H1 (cell line): ENCODE measurements around the gene BRAT1. TPM values are rescaled to one million over a fixed set of nuclear protein-coding genes. Genes with fewer than 3 reads are reported as not detected.

ENCODE experiments used
- CTCF ChIA-PET: fragments of 300-600 bp; sonication (Branson Sonifier 250); formaldehyde crosslinking; loops from one replicate; lab custom pipeline; 2021; ENCODE audit not compliant: partially characterized antibody; lab: Charles Lee
- POLR2A ChIA-PET: fragments of 300-600 bp; sonication (Branson Sonifier 250); formaldehyde crosslinking; loops from one replicate; lab custom pipeline; 2021; ENCODE audit warnings: inconsistent platforms; ENCODE audit not compliant: partially characterized antibody; lab: Charles Lee
- DNase-seq, 2 experiments: peaks; one replicate each; pipeline versions ENCODE4 v3.0.0 to v3.0.0-alpha.2; 2010 to 2022; ENCODE audit warnings: low spot score in 2 of 2, low read depth in 1 of 2, mixed read lengths in 1 of 2
- FAIRE-seq: peaks from 2 replicates; lab custom pipeline; 2011; peaks lifted over from hg19 to GRCh38; lab: Jason Lieb, UNC
- H2AFZ ChIP-seq: 2 replicates; pipeline ENCODE4 v1.8.1; 2012; ENCODE audit warnings: low read length, inconsistent platforms
- H2AK5ac ChIP-seq: 2 replicates; pipeline ENCODE4 v1.6.1; 2013; ENCODE audit warnings: low read depth, low read length
- H2BK120ac ChIP-seq: replicated peaks from 2 replicates; pipeline ENCODE3; 2013; ENCODE audit warnings: low read depth, low read length, inconsistent platforms
- H2BK12ac ChIP-seq: 2 replicates; pipeline ENCODE4 v1.6.1; 2013; ENCODE audit warnings: low read depth, low read length
- H2BK15ac ChIP-seq: 2 replicates; pipeline ENCODE4 v1.6.1; 2013; ENCODE audit warnings: low read length
- H2BK20ac ChIP-seq: 2 replicates; pipeline ENCODE4 v1.6.1; 2013; ENCODE audit warnings: low read length
- H2BK5ac ChIP-seq: 2 replicates; pipeline ENCODE4 v1.6.1; 2013; ENCODE audit warnings: low read depth, low read length
- H3K14ac ChIP-seq: 2 replicates; pipeline ENCODE4 v1.6.1; 2013; ENCODE audit warnings: inconsistent platforms; ENCODE audit not compliant: insufficient read length
- H3K18ac ChIP-seq: 2 replicates; pipeline ENCODE4 v1.6.1; 2013; ENCODE audit warnings: low read length; ENCODE audit errors: extremely low read depth
- H3K23ac ChIP-seq: 2 replicates; pipeline ENCODE4 v1.6.1; 2013; ENCODE audit warnings: inconsistent platforms; ENCODE audit not compliant: insufficient read length
- H3K23me2 ChIP-seq: 2 replicates; pipeline ENCODE4 v1.6.1; 2013; ENCODE audit warnings: low read depth, low read length
- H3K27ac ChIP-seq: 2 replicates; pipeline ENCODE4 v1.6.1; 2011; ENCODE audit warnings: low read depth, low read length, inconsistent platforms
- H3K27me3 ChIP-seq, 4 experiments: replicated peaks in 1 of 4; 1 replicate in 1 of 4; 2 replicates in 3 of 4; pipeline versions ENCODE4 v1.6.1 to v1.8.1; 2011 to 2013; ENCODE audit warnings: low read length in 3 of 4, mild to moderate bottlenecking in 3 of 4, inconsistent platforms in 2 of 4, mixed read lengths in 2 of 4, moderate library complexity in 1 of 4; ENCODE audit not compliant: control insufficient read depth in 3 of 4, insufficient read depth in 3 of 4; ENCODE audit errors: extremely low read depth in 1 of 4
- H3K36me3 ChIP-seq, 4 experiments: 2 replicates each; pipeline versions ENCODE4 v1.6.1 to v1.8.1; 2011 to 2013; ENCODE audit warnings: mild to moderate bottlenecking in 4 of 4, low read length in 3 of 4, moderate library complexity in 2 of 4, control low read depth in 1 of 4, inconsistent platforms in 1 of 4; ENCODE audit not compliant: insufficient read depth in 4 of 4, control insufficient read depth in 2 of 4
- H3K4ac ChIP-seq: replicated peaks from 2 replicates; pipeline ENCODE3; 2013; ENCODE audit warnings: low read length, low read depth, mixed read lengths, inconsistent platforms; ENCODE audit not compliant: insufficient read length
- H3K4me1 ChIP-seq, 4 experiments: replicated peaks in 1 of 4; 1 replicate in 1 of 4; 2 replicates in 3 of 4; pipeline versions ENCODE4 v1.6.1 to v1.8.1; 2011 to 2013; ENCODE audit warnings: low read length in 3 of 4, inconsistent platforms in 2 of 4, mixed read lengths in 1 of 4; ENCODE audit not compliant: insufficient read depth in 4 of 4, control insufficient read depth in 3 of 4
- H3K4me2 ChIP-seq, 2 experiments: 2 replicates each; pipeline versions ENCODE4 v1.6.1 to v1.8.1; 2011 to 2013; ENCODE audit warnings: low read depth in 2 of 2, low read length in 2 of 2, control low read depth in 1 of 2, inconsistent platforms in 1 of 2, mild to moderate bottlenecking in 1 of 2; ENCODE audit not compliant: insufficient read depth in 1 of 2
- H3K4me3 ChIP-seq, 4 experiments: fragments of 200-600, 300-600 bp in 1 of 4; sonication (generic), shearing (Covaris generic), sonication (Bioruptor Twin) in 1 of 4; 2 replicates each; pipeline versions ENCODE4 v1.5.1 to v1.8.1; 2011 to 2016; ENCODE audit warnings: low read length in 4 of 4, low read depth in 3 of 4, control low read depth in 2 of 4, inconsistent platforms in 2 of 4, mild to moderate bottlenecking in 2 of 4, mixed read lengths in 1 of 4, moderate library complexity in 1 of 4; ENCODE audit not compliant: insufficient read depth in 2 of 4; ENCODE audit errors: extremely low read depth in 1 of 4
- H3K56ac ChIP-seq: replicated peaks from 2 replicates; pipeline ENCODE3; 2013; ENCODE audit warnings: low read depth, mild to moderate bottlenecking, mixed read lengths, low read length, inconsistent platforms; ENCODE audit not compliant: insufficient read length
- H3K79me1 ChIP-seq: 2 replicates; pipeline ENCODE4 v1.6.1; 2013; ENCODE audit warnings: low read depth, low read length, control low read depth
- H3K79me2 ChIP-seq, 2 experiments: 2 replicates each; pipeline versions ENCODE4 v1.6.1 to v1.8.1; 2012 to 2013; ENCODE audit warnings: low read length in 2 of 2, mild to moderate bottlenecking in 2 of 2, inconsistent platforms in 1 of 2; ENCODE audit not compliant: insufficient read depth in 2 of 2, control insufficient read depth in 1 of 2
- H3K9ac ChIP-seq, 4 experiments: replicated peaks in 1 of 4; 1 replicate in 1 of 4; 2 replicates in 3 of 4; pipeline versions ENCODE4 v1.6.1 to v1.8.1; 2011 to 2013; ENCODE audit warnings: low read depth in 3 of 4, low read length in 3 of 4, control low read depth in 2 of 4, mild to moderate bottlenecking in 2 of 4, moderate library complexity in 2 of 4, inconsistent platforms in 1 of 4; ENCODE audit errors: extremely low read depth in 1 of 4
- H3K9me3 ChIP-seq, 2 experiments: 2 replicates each; pipeline versions ENCODE4 v1.6.1 to v1.8.1; 2012 to 2013; ENCODE audit warnings: mild to moderate bottlenecking in 2 of 2, moderate library complexity in 2 of 2, control low read depth in 1 of 2, inconsistent platforms in 1 of 2, low read depth in 1 of 2, low read length in 1 of 2, mixed read lengths in 1 of 2; ENCODE audit not compliant: insufficient read depth in 2 of 2
- H4K20me1 ChIP-seq, 2 experiments: replicated peaks in 1 of 2; 2 replicates each; pipeline versions ENCODE3 to v1.8.1; 2011 to 2013; ENCODE audit warnings: inconsistent platforms in 2 of 2, low read length in 2 of 2, mild to moderate bottlenecking in 1 of 2; ENCODE audit not compliant: insufficient read depth in 2 of 2, control insufficient read depth in 1 of 2
- H4K5ac ChIP-seq: 2 replicates; pipeline ENCODE4 v1.6.1; 2013; ENCODE audit warnings: low read length, low read depth, mixed read lengths, inconsistent platforms; ENCODE audit not compliant: insufficient read length
- H4K8ac ChIP-seq: 2 replicates; pipeline ENCODE4 v1.8.0; 2013; ENCODE audit warnings: mild to moderate bottlenecking, moderate library complexity, low read length, inconsistent platforms; ENCODE audit not compliant: insufficient read depth; ENCODE audit errors: extremely low read depth
- H4K91ac ChIP-seq: replicated peaks from 2 replicates; pipeline ENCODE3; 2013; ENCODE audit warnings: low read length, mixed read lengths, inconsistent platforms; ENCODE audit not compliant: insufficient read length
- BRCA1 ChIP-seq: IDR thresholded peaks from 2 replicates; pipeline ENCODE4 v1.6.1; 2012; ENCODE audit warnings: low read depth, low read length, improper control_type of control experiment
- CBX5 ChIP-seq: fragments of 300-800, 300-1000 bp; sonication (generic); IDR thresholded peaks from 2 replicates; pipeline ENCODE4 v1.7.1; 2016; ENCODE audit warnings: antibody characterized with exemption, low read length, low read depth
- CREB1 ChIP-seq: IDR thresholded peaks from 2 replicates; pipeline ENCODE4 v1.6.1; 2012; ENCODE audit warnings: inconsistent platforms
- EZH2 ChIP-seq: fragments of 200-600 bp; sonication (generic); IDR thresholded peaks from 2 replicates; pipeline ENCODE4 v1.7.1; 2012; ENCODE audit warnings: low read depth, mild to moderate bottlenecking, moderate library complexity, low read length, inconsistent platforms; ENCODE audit not compliant: severe bottlenecking
- KDM1A ChIP-seq: fragments of 200-600, 300-600 bp; sonication (generic); IDR thresholded peaks from 2 replicates; pipeline ENCODE4 v1.7.1; 2016; ENCODE audit warnings: mild to moderate bottlenecking, low read length, borderline replicate concordance
- RAD21 ChIP-seq, 2 experiments: IDR thresholded peaks in 1 of 2; conservative IDR thresholded peaks in 1 of 2; 2 replicates each; pipeline ENCODE4 v1.6.1; 2011; ENCODE audit warnings: low read depth in 2 of 2, low read length in 2 of 2, improper control_type of control experiment in 1 of 2, inconsistent platforms in 1 of 2, mild to moderate bottlenecking in 1 of 2, moderate library complexity in 1 of 2
- RFX5 ChIP-seq: IDR thresholded peaks from 2 replicates; pipeline ENCODE4 v1.6.1; 2011; ENCODE audit warnings: low read depth, low read length, improper control_type of control experiment, borderline replicate concordance
- WGBS, 2 experiments: shearing (Covaris generic) in 1 of 2; methylation state at CpG; one replicate each; pipeline versions ENCODE4 v1.1.6 to v1.1.7; 2013 to 2015; ENCODE audit warnings: low lambda C conversion rate in 2 of 2, mixed read lengths in 2 of 2, inconsistent platforms in 1 of 2, low coverage in 1 of 2, missing lambda C conversion rate in 1 of 2; ENCODE audit not compliant: insufficient replicate concordance in 2 of 2, insufficient coverage in 1 of 2, insufficient read length in 1 of 2; ENCODE audit errors: extremely low coverage in 1 of 2, missing lambda C conversion rate in 1 of 2; 5-methylcytosine and 5-hydroxymethylcytosine counted together
- polyA plus RNA-seq, 7 experiments: library from polyadenylated mRNA; depleted of rRNA in 3 of 7; stranded (reverse) in 5 of 7; unstranded in 2 of 7; fragments of >200 nt in 5 of 7; fragments of 200-250 nt in 2 of 7; gene quantifications; 1 replicate in 5 of 7; 2 replicates in 1 of 7; 4 replicates in 1 of 7; pipeline versions ENCODE4 v1.2.1 to v1.2.3, GENCODE V29; 2011 to 2013; ENCODE audit warnings: missing spikeins in 2 of 7, mixed read lengths in 2 of 7
- total RNA-seq: library from RNA; stranded (reverse); fragmentation: NEBNext Ultra II Directional; extraction: Animal tissue kit (Norgen Biotek cat#: 25700); gene quantifications from 2 replicates; pipeline ENCODE4 v1.2.1, GENCODE V29; 2021
- TF ChIP-seq, protein P1 (sequence below): IDR thresholded peaks from 2 replicates; pipeline ENCODE4 v1.6.1; 2012; ENCODE audit warnings: low read length, inconsistent platforms
- TF ChIP-seq, protein P2 (sequence below): IDR thresholded peaks from 2 replicates; pipeline ENCODE4 v1.6.1; 2011; ENCODE audit warnings: low read length, improper control_type of control experiment

Gene BRAT1
- total and polyA plus RNA-seq, 2 of the 8 experiments (the other 6 are each of a cell fraction or from before 2014, with no cell fraction given): 36.8 to 42.3 TPM

DNA sequence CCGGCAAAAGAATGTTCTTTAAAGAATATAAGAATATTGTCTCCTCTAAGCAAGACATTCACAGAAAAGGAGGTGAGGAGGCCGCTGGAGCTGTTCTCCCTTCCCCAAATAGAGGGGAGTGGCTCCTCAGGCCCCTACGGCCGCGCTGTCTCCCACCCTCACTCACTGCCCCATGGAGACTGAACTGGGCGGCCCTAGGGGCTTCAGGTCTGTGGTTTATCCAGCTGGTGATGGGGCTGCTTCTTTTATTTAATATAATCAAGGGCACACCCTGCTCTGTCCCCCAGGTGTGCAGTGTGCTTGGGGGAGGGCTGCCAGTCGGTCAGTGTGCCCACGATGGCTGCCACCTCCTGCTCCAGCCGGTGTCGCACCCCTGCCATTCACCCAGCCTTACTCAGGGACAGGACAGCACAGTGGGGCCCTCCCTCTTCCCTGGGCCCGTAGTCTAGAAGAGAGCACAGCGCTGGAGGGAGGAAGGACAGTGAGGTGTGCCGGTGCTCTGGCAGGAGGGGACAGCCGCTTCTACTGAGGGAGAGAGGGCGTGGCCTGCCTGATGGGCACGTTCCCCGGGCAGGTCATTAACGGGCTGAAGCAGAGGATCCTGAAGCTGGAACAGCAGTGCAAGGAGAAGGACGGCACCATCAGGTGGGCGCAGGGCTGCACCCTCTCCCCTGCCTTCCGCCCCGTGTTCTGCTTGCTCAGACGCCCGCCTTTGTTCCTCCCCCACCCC, 26.8 kb upstream of the BRAT1 start:
- H3K23ac ChIP-seq: no peak overlapping the region
- no peaks in the 10 kb centered on the region for H3K79me1 ChIP-seq
- no peak overlapping the region for H3K4me3 ChIP-seq
- H3K23me2 ChIP-seq: no peaks in the 10 kb centered on the region; the same call in 1 of the 2 replicates
- no peak overlapping the region for H2AFZ ChIP-seq
- no peak overlapping the region for H3K9ac ChIP-seq
- no peaks in the 10 kb centered on the region for H4K20me1 ChIP-seq
- no peak overlapping the region for H2BK120ac ChIP-seq
- POLR2A ChIA-PET: no interaction called here
- H3K4ac ChIP-seq: no peak overlapping the region
- no peaks in the 10 kb centered on the region for H3K9me3 ChIP-seq
- no peak overlapping the region for H3K4me2 ChIP-seq
- no peak overlapping the region for H2AK5ac ChIP-seq
- H2BK5ac ChIP-seq: no peak overlapping the region
- H2BK12ac ChIP-seq: no peak overlapping the region
- no peak for DNase-seq
- no peak overlapping the region for H3K14ac ChIP-seq
- no peak overlapping the region for H3K27ac ChIP-seq
- H3K27me3 ChIP-seq: no peaks in the 10 kb centered on the region
- H4K5ac ChIP-seq: peak overlapping the region; percentile 15
- FAIRE-seq: no peak
- peak overlapping the region; percentile 32 for H4K91ac ChIP-seq
- H3K4me1 ChIP-seq: peaks cover 0 to 11% (median 3%) of the 10 kb centered on the region in 4 experiments; a peak in 3 of 7 replicates
- no peaks in the 10 kb centered on the region for H3K36me3 ChIP-seq
- H3K79me2 ChIP-seq: no peaks in the 10 kb centered on the region
- WGBS, 2 experiments: 88% methylated on average over 20 of the region's 24 CpGs; no CpG with 5 or more reads in 1 of the 2 experiments
- no peak overlapping the region for H3K18ac ChIP-seq
- peak overlapping the region; percentile 53; the same call in 1 of the 2 replicates for H4K8ac ChIP-seq
- H3K56ac ChIP-seq: no peak overlapping the region
- H2BK15ac ChIP-seq: no peak overlapping the region
- H2BK20ac ChIP-seq: no peak overlapping the region
- CTCF ChIA-PET: interaction anchor here (0.6 to 1.4 kb wide), 4 partner anchors 9 to 27 kb away, joined by 3 to 4 read pairs (median 3); no protein-coding TSS in a partner anchor
- TF ChIP-seq, protein P1, sequence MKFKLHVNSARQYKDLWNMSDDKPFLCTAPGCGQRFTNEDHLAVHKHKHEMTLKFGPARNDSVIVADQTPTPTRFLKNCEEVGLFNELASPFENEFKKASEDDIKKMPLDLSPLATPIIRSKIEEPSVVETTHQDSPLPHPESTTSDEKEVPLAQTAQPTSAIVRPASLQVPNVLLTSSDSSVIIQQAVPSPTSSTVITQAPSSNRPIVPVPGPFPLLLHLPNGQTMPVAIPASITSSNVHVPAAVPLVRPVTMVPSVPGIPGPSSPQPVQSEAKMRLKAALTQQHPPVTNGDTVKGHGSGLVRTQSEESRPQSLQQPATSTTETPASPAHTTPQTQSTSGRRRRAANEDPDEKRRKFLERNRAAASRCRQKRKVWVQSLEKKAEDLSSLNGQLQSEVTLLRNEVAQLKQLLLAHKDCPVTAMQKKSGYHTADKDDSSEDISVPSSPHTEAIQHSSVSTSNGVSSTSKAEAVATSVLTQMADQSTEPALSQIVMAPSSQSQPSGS: no peak
- TF ChIP-seq BRCA1: no peak
- TF ChIP-seq, protein P2, sequence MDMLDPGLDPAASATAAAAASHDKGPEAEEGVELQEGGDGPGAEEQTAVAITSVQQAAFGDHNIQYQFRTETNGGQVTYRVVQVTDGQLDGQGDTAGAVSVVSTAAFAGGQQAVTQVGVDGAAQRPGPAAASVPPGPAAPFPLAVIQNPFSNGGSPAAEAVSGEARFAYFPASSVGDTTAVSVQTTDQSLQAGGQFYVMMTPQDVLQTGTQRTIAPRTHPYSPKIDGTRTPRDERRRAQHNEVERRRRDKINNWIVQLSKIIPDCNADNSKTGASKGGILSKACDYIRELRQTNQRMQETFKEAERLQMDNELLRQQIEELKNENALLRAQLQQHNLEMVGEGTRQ: no peak
- TF ChIP-seq CBX5: no peak
- no peak for TF ChIP-seq CREB1
- TF ChIP-seq EZH2: no peak
- TF ChIP-seq RAD21 (IDR thresholded peaks at IDR 0.05 in 1 of 2, conservative IDR thresholded peaks at IDR 0.05 in 1 of 2; ENCODE audit: low read depth in 2 of 2, low read length in 2 of 2): no peak
- no peak for TF ChIP-seq RFX5
- no peak for TF ChIP-seq KDM1A
